ENCODE measurements around the gene WNT8B. TPM values are rescaled to one million over a fixed set of nuclear protein-coding genes. Genes with fewer than 3 reads are reported as not detected.

WNT8B gene
- total and polyA plus RNA-seq, 2 of the 13 experiments (the other 11 are each of a cell fraction or from before 2014, with no cell fraction given): 0.07 to 0.20 TPM

DNA sequence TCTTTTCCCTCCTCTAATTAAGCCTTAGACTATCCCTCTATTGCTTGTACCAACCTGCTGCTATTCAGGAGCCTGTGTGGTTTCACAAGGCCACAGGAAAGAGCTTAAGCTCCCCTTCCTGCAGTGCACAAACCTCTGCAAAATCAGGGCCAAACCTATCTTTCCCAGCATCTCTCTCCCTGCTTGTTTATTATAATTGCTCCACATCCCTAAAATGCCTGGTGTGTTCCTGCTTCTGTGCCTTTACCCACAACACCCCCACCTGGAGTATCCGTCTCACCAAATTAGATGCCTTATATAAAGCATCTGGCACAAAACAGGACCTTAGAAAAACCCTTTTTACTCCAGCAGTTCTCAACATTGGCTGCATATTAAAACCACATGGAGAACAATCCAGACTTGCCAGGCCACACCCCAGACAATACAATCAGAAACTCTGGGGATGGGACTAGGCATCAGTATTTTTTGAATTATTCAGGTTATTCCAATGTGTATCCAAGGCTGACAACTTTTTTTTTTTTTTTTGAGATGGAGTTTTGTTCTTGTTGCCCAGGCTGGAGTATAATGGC is 40.2 kb downstream of the WNT8B start:
- FAIRE-seq: no peak
- H4K20me1 ChIP-seq (ENCODE audit: insufficient read depth, low read length): no peaks in the 10 kb centered on the region
- H3K79me2 ChIP-seq (ENCODE audit: insufficient read depth, low read length): no peaks in the 10 kb centered on the region
- H3K36me3 ChIP-seq (replicated peaks in 1 of 2; ENCODE audit: control insufficient read depth in 1 of 2, insufficient read depth in 2 of 2, low read length in 2 of 2): no peaks in the 10 kb centered on the region; a peak in 1 of 5 replicates
- no peak for DNase-seq (ENCODE audit: low spot score)
- no peaks in the 10 kb centered on the region for H3K27me3 ChIP-seq (ENCODE audit: control insufficient read depth in 1 of 2, insufficient read depth in 2 of 2, low read length in 2 of 2)
- peaks cover 8% of the 10 kb centered on the region; the same call in 1 of the 2 replicates for H3K4me1 ChIP-seq (ENCODE audit: insufficient read depth, low read length)
- BruUV-seq (replicated peaks): no TSS peak
- 95% methylated on average over 1 of the region's 1 CpG for WGBS (ENCODE audit: low lambda C conversion rate)
- H3K27ac ChIP-seq (ENCODE audit: extremely low read length, insufficient read depth, low read length): no peak overlapping the region
- ATAC-seq: no peak
- H3K9ac ChIP-seq (ENCODE audit: insufficient read depth, low read depth, low read length): no peak overlapping the region
- intact Hi-C loops (cut with micrococcal nuclease; ENCODE audit: unreplicated experiment) (no loop called here), in situ Hi-C loops (cut with HindIII; ENCODE audit: extremely low pct_ligation_motif_present, low pct_unique_long_range_greater_than_20kb) (no loop called here)
- H3K4me3 ChIP-seq (replicated peaks in 1 of 3; ENCODE audit: insufficient read depth in 1 of 3, low read depth in 2 of 3, low read length in 3 of 3): no peak overlapping the region
- no peaks in the 10 kb centered on the region for H3K9me3 ChIP-seq (ENCODE audit: low read length)
- no peak overlapping the region for H2AFZ ChIP-seq (ENCODE audit: low read length)
- no peak overlapping the region for H3K4me2 ChIP-seq (ENCODE audit: low read depth, low read length)
- CTCF ChIA-PET (ENCODE audit: low intra/inter-chr PET ratio, low total read pairs): no interaction called here
- POLR2A ChIA-PET: no interaction called here
- TF ChIP-seq, protein P1, sequence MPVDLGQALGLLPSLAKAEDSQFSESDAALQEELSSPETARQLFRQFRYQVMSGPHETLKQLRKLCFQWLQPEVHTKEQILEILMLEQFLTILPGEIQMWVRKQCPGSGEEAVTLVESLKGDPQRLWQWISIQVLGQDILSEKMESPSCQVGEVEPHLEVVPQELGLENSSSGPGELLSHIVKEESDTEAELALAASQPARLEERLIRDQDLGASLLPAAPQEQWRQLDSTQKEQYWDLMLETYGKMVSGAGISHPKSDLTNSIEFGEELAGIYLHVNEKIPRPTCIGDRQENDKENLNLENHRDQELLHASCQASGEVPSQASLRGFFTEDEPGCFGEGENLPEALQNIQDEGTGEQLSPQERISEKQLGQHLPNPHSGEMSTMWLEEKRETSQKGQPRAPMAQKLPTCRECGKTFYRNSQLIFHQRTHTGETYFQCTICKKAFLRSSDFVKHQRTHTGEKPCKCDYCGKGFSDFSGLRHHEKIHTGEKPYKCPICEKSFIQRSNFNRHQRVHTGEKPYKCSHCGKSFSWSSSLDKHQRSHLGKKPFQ (CRISPR knock-in tag; IDR thresholded peaks at IDR 0.05; ENCODE audit: insufficient replicate concordance): no peak
- TF ChIP-seq SMARCE1 (IDR thresholded peaks at IDR 0.05; ENCODE audit: borderline replicate concordance) (no peak), KIAA2018 (CRISPR knock-in tag; IDR thresholded peaks at IDR 0.05; ENCODE audit: borderline replicate concordance) (no peak), ZNF768 (CRISPR knock-in tag; IDR thresholded peaks at IDR 0.05) (no peak), SMAD3 (CRISPR knock-in tag; IDR thresholded peaks at IDR 0.05) (no peak), WIZ (CRISPR knock-in tag; IDR thresholded peaks at IDR 0.05) (no peak), CENPBD1 (CRISPR knock-in tag; IDR thresholded peaks at IDR 0.05; ENCODE audit: borderline replicate concordance, low read depth) (no peak), DRAP1 (CRISPR knock-in tag; IDR thresholded peaks at IDR 0.05) (no peak)
- TF ChIP-seq, protein P2, sequence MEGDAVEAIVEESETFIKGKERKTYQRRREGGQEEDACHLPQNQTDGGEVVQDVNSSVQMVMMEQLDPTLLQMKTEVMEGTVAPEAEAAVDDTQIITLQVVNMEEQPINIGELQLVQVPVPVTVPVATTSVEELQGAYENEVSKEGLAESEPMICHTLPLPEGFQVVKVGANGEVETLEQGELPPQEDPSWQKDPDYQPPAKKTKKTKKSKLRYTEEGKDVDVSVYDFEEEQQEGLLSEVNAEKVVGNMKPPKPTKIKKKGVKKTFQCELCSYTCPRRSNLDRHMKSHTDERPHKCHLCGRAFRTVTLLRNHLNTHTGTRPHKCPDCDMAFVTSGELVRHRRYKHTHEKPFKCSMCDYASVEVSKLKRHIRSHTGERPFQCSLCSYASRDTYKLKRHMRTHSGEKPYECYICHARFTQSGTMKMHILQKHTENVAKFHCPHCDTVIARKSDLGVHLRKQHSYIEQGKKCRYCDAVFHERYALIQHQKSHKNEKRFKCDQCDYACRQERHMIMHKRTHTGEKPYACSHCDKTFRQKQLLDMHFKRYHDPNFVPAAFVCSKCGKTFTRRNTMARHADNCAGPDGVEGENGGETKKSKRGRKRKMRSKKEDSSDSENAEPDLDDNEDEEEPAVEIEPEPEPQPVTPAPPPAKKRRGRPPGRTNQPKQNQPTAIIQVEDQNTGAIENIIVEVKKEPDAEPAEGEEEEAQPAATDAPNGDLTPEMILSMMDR (CRISPR knock-in tag; IDR thresholded peaks at IDR 0.05): no peak

Measured in HepG2 (cell line).